Hypothalamus (tissue), 51 donors: ENCODE data around the gene KPNA4.
"Not testable (repeated sequence)": the region's sequence is repeated elsewhere in the genome, so short reads cannot be mapped to it uniquely, and the experiment has no call there.

Source experiments
- DNase-seq, 51 donors: peaks; one replicate each; lab custom pipeline; 2025; lab: John Stamatoyannopoulos, UW

Gene KPNA4

GRCh38 chr3:160565442-160566403 is at the start of gene KPNA4:
Gene KPNA4, minus strand, starts transcription at chr3:160565571. Its CDS starts 289 bp downstream, at chr3:160565282.
- DNase-seq: peak; percentile 79 to 99 (median 96)

- DNase-seq: no peak
Observed at GRCh38 chr3:160613661-160614060, 48.3 kb upstream of the KPNA4 start.

- DNase-seq: peak in 5 of 51 donors; percentile 9 to 42 (median 13)
Observed at GRCh38 chr3:160612386-160613075, 47.2 kb upstream of the KPNA4 start.

- DNase-seq: no peak
Observed at GRCh38 chr3:160611141-160611540, 45.8 kb upstream of the KPNA4 start.

GRCh38 chr3:160608870-160609269 is 43.5 kb upstream of the KPNA4 start:
- no peak for DNase-seq

- DNase-seq: no peak
Observed at GRCh38 chr3:160607826-160608225, 42.5 kb upstream of the KPNA4 start.

- DNase-seq: no peak
Observed at GRCh38 chr3:160605315-160605714, 39.9 kb upstream of the KPNA4 start.

- not testable (repeated sequence) for DNase-seq
Observed at GRCh38 chr3:160603845-160604244, 38.5 kb upstream of the KPNA4 start.

GRCh38 chr3:160602259-160602658 is 36.9 kb upstream of the KPNA4 start:
- no peak for DNase-seq

GRCh38 chr3:160601288-160601687 is 35.9 kb upstream of the KPNA4 start:
- no peak for DNase-seq

- no peak for DNase-seq
Observed at GRCh38 chr3:160598865-160599264, 33.5 kb upstream of the KPNA4 start.

- no peak for DNase-seq
Observed at GRCh38 chr3:160588023-160588422, 22.7 kb upstream of the KPNA4 start.

- DNase-seq: peak in 17 of 51 donors; percentile 1 to 49 (median 11)
Observed at GRCh38 chr3:160587105-160587504, 21.7 kb upstream of the KPNA4 start.

- DNase-seq: no peak
Observed at GRCh38 chr3:160586679-160587078, 21.3 kb upstream of the KPNA4 start.

GRCh38 chr3:160583451-160583850 is 18.1 kb upstream of the KPNA4 start:
- no peak for DNase-seq

GRCh38 chr3:160580938-160581337 is 15.6 kb upstream of the KPNA4 start:
- DNase-seq: no peak

- DNase-seq: no peak
Observed at GRCh38 chr3:160577556-160578195, 12.3 kb upstream of the KPNA4 start.

GRCh38 chr3:160577093-160577492 is 11.7 kb upstream of the KPNA4 start:
- no peak for DNase-seq

- DNase-seq: no peak
Observed at GRCh38 chr3:160576621-160577020, 11.2 kb upstream of the KPNA4 start.

- no peak for DNase-seq
Observed at GRCh38 chr3:160575589-160575988, 10.2 kb upstream of the KPNA4 start.

GRCh38 chr3:160574636-160575035 is 9.3 kb upstream of the KPNA4 start:
- DNase-seq: no peak
